ENCODE data around the gene LRRTM1.

The LRRTM1 gene

DNA sequence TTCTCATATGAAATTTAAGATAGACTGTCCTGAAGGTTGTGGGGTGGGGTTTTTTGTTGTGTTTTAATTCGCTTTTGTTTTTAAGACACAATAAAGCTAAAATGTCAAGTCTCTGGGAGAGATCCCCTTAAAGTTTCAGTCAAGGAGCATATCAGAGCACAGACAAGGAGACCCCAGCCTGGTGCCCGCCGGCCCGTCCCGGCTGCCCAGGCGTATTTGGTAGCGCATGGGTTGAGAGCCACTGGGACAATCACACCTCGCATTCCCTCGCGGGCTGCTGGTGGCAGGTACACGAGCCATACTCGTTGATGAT is 2.6 kb downstream of the LRRTM1 start:
- no peak for DNase-seq

DNA sequence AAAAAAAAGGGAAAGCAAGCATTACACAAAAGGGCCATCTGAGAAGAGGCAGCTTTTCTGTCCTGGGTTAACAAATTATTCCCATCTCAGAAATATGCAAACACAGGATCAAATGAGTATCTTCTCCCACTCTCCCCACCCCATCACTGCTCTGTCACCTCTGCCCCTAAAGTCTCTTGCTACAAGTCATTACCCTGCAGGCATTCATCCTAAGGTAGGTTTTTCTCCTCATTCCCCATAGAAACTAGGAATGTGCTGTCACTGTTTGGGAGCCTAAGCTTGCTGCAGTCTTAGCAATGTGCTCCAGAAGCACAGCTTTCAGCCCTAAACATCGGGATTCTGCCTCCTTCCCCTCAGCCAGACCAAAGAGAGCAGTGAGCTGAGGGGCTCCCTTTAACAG is 3.6 kb downstream of the LRRTM1 start:
- DNase-seq: no peak

DNA sequence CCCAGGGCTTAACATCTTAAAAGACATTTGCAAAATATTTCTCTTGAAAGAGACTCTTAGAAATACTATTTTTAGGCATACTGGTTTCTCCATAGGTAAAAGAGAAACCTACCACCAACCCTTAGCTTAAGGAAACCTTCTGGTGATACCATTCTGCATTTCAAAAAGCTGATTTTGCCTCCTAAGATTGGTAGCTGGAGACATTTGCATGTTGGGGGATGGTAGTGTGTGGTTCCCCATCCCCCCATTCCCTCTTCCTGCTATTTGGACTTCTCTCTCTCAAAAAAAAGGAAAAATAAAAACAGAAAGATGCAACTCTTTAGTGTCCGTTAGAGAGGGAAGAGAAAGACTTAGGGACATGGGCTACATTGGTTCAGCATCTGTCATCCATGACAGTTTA is 4.2 kb downstream of the LRRTM1 start:
- no peak for DNase-seq

DNA sequence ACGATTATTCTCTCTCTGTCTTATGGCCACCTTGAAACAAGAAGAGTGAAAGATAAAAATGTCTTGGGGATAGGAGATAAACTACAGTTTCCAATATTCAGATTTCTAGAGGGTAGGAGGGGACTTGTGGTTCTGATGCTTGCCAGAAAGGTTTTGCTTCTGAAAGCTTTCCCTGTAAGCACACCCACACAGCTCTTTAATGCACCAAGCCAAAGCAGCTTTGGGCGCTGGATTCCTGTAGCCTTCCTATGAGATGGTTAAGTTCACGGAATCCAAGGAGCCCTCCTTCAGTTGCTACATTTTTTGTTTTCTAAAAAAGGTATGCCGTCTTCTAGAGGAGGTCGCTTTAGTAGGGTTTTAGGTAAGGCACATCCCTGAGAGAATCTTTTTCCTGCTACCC is 4.9 kb downstream of the LRRTM1 start:
- no peak for DNase-seq

DNA sequence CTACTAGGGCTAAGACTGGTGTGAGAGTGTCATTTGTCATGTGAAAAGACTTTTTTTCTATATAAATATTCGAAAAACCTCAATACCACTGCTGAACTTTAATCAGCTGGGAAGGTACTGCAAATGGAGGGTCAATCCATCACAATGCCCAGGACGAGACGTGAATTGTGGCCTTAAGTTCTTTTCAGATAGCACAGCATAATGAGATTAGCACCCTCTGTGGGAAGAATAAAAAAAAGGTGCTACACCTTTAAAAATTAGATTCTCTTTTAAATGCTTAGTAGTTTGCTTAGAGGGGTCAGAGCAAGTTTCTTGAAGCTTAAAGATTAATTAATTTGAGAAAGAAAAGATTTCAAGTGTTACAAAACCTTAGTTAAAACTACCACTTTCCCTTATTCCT is 5.6 kb downstream of the LRRTM1 start:
- DNase-seq: no peak

DNA sequence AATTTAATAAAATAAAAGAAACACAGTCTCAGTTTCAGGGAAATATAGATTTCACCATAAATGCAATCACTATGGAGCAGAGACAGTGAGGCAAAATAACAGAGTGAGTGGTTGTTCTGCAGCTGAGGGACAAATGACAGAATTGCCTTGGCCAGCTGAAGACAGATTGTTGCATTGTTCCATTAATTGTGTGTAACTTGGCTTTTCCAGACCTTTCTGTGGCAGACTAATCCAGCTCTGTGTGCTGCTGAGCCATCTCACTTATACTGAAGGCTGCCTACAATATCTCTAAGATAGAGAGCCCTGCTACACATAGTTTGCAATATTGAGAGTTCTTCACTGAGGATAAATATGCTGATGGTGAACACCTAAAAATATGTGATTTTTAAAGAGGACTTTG is 11.5 kb downstream of the LRRTM1 start:
- no peak for DNase-seq

DNA sequence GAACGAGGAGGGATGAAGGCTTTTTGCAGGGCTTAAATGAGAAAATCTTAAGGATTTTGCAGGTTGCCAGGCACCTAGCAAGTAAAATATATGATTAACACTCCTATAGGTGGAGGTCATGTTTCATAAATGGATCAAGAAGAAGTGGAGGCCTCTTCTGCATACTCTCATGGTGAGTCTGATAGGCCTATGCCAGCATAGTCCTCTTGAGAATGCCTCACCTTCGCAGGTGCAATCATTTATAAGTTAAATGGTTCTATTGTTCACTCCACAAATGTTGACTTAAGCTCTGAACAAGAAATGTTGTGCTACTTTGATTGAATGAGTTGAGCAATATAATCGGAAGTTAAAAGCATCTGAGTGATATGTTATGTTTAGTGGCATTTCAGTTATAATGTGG is 12.1 kb downstream of the LRRTM1 start:
- DNase-seq: no peak

DNA sequence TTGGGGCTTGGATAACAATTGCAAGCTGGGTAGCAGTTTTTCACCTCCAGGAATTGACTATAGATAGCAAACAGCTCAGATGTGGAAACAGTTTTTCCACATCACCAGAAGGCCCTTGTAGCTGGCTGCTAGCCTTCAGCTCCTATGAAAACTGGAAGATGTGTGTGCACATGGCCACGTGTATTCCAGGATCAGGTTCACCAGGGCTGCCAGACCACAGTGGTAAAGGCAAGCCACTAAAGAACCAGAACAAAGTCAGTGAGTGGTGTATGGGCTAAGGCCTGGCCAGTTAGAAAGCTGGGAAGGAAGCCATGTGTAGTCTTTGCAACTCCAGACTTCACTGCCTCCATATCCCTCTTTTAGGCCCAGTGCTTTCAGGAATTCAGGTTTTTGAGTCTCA is 12.9 kb downstream of the LRRTM1 start:
- no peak for DNase-seq

DNA sequence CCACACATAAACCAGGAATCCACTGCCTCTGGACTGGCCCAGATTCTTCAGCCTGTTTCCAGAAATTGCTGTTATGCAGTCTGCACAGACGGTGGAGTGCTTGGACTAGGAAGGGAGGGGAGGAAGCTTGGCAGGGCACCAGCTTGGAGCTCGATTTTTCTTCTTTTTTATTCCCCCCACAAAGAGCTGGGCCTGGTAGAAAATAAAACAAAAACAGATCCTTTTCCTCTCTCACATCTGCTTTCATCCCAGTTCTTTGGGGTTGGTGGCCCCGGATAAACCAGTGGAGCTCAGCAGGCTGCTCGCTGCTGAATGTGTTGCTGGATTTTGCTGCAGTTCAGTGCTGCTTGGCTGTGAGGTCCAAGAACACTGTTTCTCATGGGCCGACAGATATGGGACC is 16.0 kb downstream of the LRRTM1 start:
- no peak for DNase-seq

DNA sequence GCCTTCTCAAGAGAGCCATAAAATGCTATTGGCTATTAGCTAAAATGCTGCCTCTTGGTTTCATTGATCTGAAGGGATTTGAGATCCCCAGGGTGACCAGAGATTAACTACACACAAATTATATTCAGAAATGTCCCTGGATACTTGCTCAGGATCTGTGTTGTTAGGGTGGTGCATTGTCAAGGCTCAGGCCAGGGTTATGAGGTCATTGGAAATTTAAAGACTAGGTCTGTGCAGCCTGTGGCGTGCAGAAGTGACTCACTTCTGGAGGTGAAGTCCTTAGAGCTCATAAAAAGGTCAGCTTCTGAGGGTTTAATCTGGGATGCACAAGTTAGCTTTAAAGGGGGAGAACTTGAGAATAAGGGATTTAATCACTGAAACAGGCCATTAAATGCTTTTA is 23.5 kb downstream of the LRRTM1 start:
- no peak for DNase-seq

DNA sequence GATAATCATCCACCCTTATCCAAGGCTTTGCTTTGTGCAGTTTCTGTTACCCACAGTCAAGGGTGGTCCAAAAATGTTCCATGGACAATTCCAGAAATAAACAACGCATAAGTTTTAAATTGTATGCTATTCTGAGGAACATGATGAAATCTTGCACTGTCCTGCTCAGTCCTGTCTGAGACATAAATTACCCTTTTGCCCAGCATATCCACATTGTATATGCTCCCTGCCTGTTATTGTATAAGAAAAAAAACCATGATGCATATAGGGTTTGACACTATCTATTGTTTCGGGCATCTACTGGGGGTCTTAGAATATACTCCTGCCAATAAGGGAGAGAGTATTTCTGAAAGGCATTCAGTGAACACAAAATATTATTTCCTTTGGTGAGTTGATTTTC is 24.0 kb downstream of the LRRTM1 start:
- DNase-seq: no peak

DNA sequence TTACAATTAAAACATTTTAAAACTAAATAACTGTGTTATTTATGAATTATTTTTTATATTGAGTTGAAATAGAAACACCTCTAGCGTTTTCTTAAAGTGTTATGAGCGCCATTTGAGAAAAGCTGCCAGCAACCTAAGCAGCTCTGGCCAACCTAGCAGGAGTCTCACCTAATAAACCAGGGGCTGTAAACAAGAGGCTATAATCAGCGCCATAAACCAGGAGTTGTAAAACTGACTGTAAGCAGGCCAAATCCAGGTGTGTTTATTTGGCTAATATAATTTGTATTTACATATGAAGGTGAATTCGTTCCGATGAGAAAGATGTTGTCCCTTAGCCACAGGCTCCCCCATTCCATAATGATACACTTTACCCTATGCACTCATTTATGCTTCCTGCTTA is 34.7 kb downstream of the LRRTM1 start:
- DNase-seq: no peak

DNA sequence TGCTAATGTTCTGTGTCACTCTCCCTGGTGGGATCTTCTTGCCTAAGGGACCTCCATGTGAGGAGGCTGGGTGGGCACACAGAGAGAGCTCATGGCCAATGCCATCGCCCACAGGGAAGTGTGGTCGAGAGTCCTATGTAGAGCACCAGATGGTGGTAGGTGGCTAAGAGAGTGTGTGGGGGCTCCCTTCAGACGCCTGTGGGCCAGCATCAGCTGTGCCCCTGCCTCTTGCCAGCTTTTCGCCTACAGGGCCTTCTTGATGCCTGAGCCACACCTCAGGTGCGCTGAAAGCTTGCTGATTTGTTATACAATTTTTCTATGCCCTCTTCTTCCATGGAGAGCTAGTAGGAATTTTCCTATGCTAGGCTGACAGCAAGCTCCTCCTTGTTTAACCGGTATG is 38.3 kb downstream of the LRRTM1 start:
- no peak for DNase-seq

DNA sequence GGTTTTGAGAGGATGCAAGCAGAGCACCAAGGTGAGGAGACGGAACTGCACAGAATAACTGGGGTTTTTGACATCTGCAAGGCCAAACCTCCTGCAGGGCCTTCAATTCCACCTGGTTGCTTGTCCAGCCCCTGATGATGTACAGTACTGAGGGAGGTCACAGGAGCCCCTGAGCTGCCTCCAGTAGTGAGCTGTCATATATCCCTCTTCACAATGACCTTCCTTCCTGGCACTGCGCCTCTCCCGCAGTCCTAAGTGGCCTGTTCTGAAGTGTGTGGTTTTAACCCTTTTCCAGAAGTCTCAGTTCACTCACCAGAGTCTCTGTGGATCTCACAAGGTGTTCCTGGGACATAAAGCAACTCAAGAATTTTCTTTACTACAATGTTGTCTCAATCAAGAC is 45.3 kb downstream of the LRRTM1 start:
- no peak for DNase-seq

DNA sequence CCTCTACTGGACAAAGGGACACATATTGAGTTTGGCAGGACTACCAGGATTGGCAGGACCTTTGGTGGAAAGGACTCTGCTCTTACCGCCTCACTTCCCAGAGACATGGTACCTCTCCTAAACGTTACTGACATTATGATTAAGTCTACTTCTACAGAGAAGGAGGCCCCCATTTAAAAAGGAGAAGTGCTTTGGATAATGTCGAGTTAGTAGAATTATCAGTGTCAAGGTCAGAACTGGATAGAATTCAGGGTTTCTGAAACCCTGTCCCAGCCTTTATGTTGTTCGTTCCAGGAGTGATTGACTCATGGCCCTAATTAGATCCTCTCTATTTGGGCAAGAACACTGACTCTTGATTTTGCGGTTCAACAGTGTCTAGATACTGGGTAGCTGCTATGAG is 45.8 kb downstream of the LRRTM1 start:
- no peak for DNase-seq

DNA sequence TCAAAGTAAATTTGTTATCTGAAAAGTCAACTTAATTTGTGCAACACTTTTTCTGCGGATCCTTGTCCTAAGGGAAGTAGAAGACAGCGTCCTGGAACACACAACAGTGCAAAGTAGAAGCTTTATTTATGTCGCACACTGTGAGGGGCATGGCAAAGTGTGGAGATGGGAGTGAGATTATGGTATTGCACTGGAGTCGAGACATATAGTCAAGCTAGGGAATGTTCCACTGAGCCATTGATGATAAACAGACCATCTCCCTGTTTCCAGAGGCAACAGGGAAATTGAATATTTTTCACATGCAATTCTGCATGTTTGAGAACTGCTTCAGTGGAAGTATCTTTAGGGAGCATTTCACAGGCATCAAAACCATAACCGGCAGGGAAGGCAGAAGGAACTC is 46.2 kb downstream of the LRRTM1 start:
- no peak for DNase-seq

DNA sequence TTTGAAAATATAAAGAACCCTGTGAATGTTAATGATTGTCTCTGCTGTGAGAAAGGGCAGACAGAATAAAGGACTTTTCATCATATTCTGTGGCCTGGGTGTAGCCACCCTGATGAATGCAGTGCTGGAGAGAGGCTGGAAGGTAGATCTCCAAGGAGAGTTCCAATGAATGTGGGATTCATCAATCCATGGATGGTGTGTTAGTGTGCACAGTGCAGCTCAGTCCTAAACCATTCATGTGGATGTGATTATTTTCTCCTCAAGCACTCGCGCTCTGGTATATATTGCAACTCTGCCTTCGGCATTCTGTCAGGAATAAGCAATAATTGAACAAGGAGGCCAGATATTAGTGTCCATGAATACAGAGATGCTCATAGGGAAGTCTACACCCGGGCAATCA is 47.1 kb downstream of the LRRTM1 start:
- no peak for DNase-seq

DNA sequence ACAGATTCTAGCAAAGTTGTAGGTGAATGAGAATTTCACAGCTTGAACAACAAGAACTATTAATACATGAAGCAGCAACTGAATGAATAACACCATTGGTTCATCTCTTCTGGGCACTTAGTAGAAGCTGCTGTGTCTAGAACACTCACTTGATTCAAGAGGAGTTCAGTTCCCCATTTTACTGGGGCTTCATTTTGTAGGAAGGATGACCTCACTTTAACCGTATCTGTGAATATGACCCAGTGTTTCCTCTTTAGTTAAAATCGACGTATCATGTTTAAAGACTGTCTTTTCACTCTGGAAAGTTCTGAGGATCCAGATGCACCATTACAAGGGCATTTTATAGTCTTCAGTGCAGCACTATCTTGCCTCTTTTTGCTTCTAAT is 47.8 kb downstream of the LRRTM1 start:
- no peak for DNase-seq

DNA sequence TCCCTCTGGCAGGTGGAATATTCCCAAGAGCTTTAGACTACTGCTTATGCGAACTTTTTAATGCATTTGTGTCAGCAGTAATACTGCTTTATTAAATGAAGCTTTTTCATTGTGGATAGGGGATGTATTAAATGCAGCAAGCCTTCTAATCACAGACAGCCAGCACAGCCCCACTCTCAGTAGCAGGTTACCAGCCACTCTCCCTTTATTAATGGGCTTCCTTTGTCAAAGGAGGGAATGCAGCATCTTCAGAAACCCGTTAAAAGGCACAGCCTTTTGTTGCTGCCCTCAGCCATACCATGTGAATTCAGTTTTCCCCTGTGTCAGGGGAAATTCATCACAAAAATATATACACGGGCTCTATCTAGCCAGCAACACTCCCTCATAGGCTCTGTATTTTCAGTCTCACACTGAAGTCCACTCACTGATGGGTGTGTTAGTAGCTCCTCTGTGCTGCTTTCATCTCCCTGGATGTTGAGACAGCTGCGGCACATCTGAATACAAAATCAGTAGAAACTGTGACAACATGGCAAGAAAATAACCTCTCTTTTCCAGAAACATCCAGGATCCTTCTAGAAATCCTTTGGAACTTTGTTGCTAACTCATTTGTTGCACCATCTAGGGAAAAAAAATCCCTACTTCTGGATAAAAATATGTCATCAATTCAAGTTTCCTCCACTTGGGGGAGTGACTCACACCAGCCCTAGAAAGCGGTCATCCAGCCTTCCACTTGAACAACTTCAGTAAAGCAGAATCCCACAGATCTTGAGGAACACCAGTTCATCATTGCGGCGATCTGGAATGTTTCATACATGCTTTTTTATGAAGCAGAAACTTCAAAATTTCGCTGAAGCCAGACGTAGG is 48.4 kb downstream of the LRRTM1 start:
- no peak for DNase-seq

DNA sequence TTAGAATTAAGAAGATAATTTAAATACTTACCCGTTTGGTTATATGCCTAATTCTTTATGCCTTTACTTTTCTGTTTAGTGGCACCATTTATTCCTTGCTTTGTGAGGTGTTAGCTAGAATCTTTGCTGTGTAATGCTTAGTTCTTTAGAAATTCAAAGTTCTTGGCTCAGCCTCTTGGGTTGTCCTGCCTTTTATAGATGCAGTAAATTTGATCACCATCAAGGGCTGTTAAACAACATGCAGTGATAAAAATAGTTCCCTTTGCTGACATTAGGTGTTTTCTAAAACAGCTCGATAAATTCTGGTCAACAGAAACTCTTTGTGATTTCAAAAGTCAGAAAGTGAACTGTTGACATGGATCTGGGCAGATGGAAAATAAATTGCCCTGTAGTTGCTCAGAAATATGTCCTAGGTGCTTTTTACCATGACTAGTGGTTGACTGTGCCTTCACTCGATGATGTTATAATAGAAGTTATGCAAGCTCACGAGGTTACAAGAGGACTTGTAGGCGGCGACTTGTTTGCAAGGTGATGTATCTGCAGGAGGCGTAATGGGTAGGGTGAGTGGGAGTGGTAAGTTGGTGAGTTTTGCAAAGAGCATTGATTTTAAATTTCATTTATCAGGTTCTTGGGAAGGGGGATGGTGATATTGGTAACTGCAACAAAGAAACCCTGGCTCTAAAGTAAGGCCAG is 52.1 kb downstream of the LRRTM1 start:
- no peak for DNase-seq
